Ectodermal cell (in vitro differentiated cells): ENCODE measurements around the gene TLX2.
A peak's percentile ranks its signal among the peaks of the same experiment; 100 is the strongest.

Experiments used
- H3K27ac ChIP-seq: 2 replicates; pipeline ENCODE4 v1.7.0; 2013; ENCODE audit warnings: mild to moderate bottlenecking, low read depth, low read length; ENCODE audit not compliant: insufficient read depth, poor library complexity, severe bottlenecking
- H3K27me3 ChIP-seq: 2 replicates; pipeline ENCODE4 v1.7.0; 2013; ENCODE audit warnings: mild to moderate bottlenecking, low read length; ENCODE audit not compliant: insufficient read depth, control insufficient read depth, poor library complexity, severe bottlenecking
- H3K36me3 ChIP-seq: one replicate; pipeline ENCODE4 v1.7.0; 2013; ENCODE audit warnings: low read length; ENCODE audit not compliant: control insufficient read depth, insufficient read depth
- H3K4me1 ChIP-seq: one replicate; pipeline ENCODE4 v1.7.0; 2013; ENCODE audit warnings: low read length; ENCODE audit not compliant: control insufficient read depth, insufficient read depth
- H3K4me3 ChIP-seq: 2 replicates; pipeline ENCODE4 v1.7.0; 2013; ENCODE audit warnings: low read depth, low read length, control low read depth; ENCODE audit not compliant: insufficient read depth
- H3K9me3 ChIP-seq: 2 replicates; pipeline ENCODE4 v1.7.0; 2013; ENCODE audit warnings: mild to moderate bottlenecking, low read length, moderate library complexity; ENCODE audit not compliant: control insufficient read depth
- WGBS, 2 experiments: methylation state at CpG; one replicate each; pipeline ENCODE4 v1.1.7; 2013; ENCODE audit warnings: missing lambda C conversion rate in 2 of 2; 5-methylcytosine and 5-hydroxymethylcytosine counted together

Gene TLX2

GRCh38 chr2:74551530-74551929 lies 37.3 kb downstream of the TLX2 start:
- no peak overlapping the region for H3K4me3 ChIP-seq
- no peak overlapping the region for H3K27ac ChIP-seq
- peaks cover 30% of the 10 kb centered on the region for H3K4me1 ChIP-seq
- H3K36me3 ChIP-seq: no peaks in the 10 kb centered on the region
- no peaks in the 10 kb centered on the region for H3K9me3 ChIP-seq
- peaks cover 50% of the 10 kb centered on the region for H3K27me3 ChIP-seq

- H3K9me3 ChIP-seq: no peaks in the 10 kb centered on the region
- H3K27me3 ChIP-seq: peaks cover 50% of the 10 kb centered on the region
- H3K4me3 ChIP-seq: no peak overlapping the region
- WGBS, 2 experiments: 88% methylated on average over 21 of the region's 21 CpGs
- peaks cover 30% of the 10 kb centered on the region for H3K4me1 ChIP-seq
- no peaks in the 10 kb centered on the region for H3K36me3 ChIP-seq
- H3K27ac ChIP-seq: no peak overlapping the region
Measured at GRCh38 chr2:74551942-74552913, 38.0 kb downstream of the TLX2 start.

GRCh38 chr2:74552914-74553811 lies 38.9 kb downstream of the TLX2 start:
- Histone ChIP-seq H3K4me1 (peaks cover 29% of the 10 kb centered on the region), H3K36me3 (no peaks in the 10 kb centered on the region), H3K9me3 (no peaks in the 10 kb centered on the region), H3K27me3 (peaks cover 41% of the 10 kb centered on the region), H3K27ac (peak overlapping the region; percentile 98), H3K4me3 (peak overlapping the region; percentile 84)
- WGBS, 2 experiments: 5 to 6% methylated on average over 27 of the region's 27 CpGs

GRCh38 chr2:74553892-74554819 lies 39.9 kb downstream of the TLX2 start, which contains the start of the genes DOK1 and LOXL3:
DOK1 (plus strand) TSS chr2:74554720; CDS start chr2:74554755, 35 bp downstream.
LOXL3 (minus strand) TSS chr2:74553942; CDS start chr2:74552634, 1,308 bp downstream.
- Histone ChIP-seq H3K27me3 (peaks cover 31% of the 10 kb centered on the region), H3K4me1 (peaks cover 23% of the 10 kb centered on the region), H3K36me3 (no peaks in the 10 kb centered on the region), H3K4me3 (peak within 1 kb of the TSS; percentile 84), H3K9me3 (no peaks in the 10 kb centered on the region), H3K27ac (peak within 1 kb of the TSS; percentile 98)
- 0% methylated on average over 73 of the region's 73 CpGs for WGBS, 2 experiments

- Histone ChIP-seq H3K36me3 (no peaks in the 10 kb centered on the region), H3K4me1 (peaks cover 15% of the 10 kb centered on the region), H3K27me3 (peaks cover 29% of the 10 kb centered on the region), H3K9me3 (no peaks in the 10 kb centered on the region), H3K27ac (no peak overlapping the region), H3K4me3 (peak overlapping the region; percentile 84)
- WGBS, 2 experiments: 1% methylated on average over 58 of the region's 58 CpGs
Measured at GRCh38 chr2:74554820-74555531, 40.7 kb downstream of the TLX2 start.

- 65 to 68% methylated on average over 17 of the region's 17 CpGs for WGBS, 2 experiments
- Histone ChIP-seq H3K27me3 (peaks cover 31% of the 10 kb centered on the region), H3K4me3 (peak overlapping the region; percentile 84), H3K36me3 (no peaks in the 10 kb centered on the region), H3K4me1 (peaks cover 13% of the 10 kb centered on the region), H3K27ac (no peak overlapping the region), H3K9me3 (no peaks in the 10 kb centered on the region)
Measured at GRCh38 chr2:74555610-74556103, 41.4 kb downstream of the TLX2 start.

GRCh38 chr2:74556159-74556558 lies 41.9 kb downstream of the TLX2 start:
- Histone ChIP-seq H3K36me3 (no peaks in the 10 kb centered on the region), H3K4me1 (peaks cover 13% of the 10 kb centered on the region), H3K4me3 (no peak overlapping the region), H3K9me3 (no peaks in the 10 kb centered on the region), H3K27me3 (peaks cover 31% of the 10 kb centered on the region), H3K27ac (no peak overlapping the region)
- WGBS, 2 experiments: 91% methylated on average over 14 of the region's 14 CpGs

GRCh38 chr2:74556831-74557370 lies 42.7 kb downstream of the TLX2 start:
- Histone ChIP-seq H3K4me3 (no peak overlapping the region), H3K36me3 (no peaks in the 10 kb centered on the region), H3K9me3 (no peaks in the 10 kb centered on the region), H3K27me3 (peaks cover 36% of the 10 kb centered on the region), H3K27ac (no peak overlapping the region), H3K4me1 (peaks cover 11% of the 10 kb centered on the region)
- WGBS, 2 experiments: 94 to 97% methylated on average over 6 of the region's 6 CpGs
